CD4-positive, alpha-beta T cell (primary cell): Measurements from ENCODE around the gene RASGRP3. TPM values are rescaled to one million over a fixed set of nuclear protein-coding genes. Genes with fewer than 3 reads are reported as not detected.

Experiments used
- ATAC-seq: fragments of 200-7000 bp; cut with Tn5 transposase; one replicate; pipeline ENCODE4 v1.10.0; 2022; ENCODE audit warnings: mild to moderate bottlenecking; ENCODE audit not compliant: poor library complexity
- CTCF ChIA-PET: fragments of 350-600 bp; sonication (Branson Sonifier 250); formaldehyde crosslinking; loops from one replicate; lab custom pipeline; 2021; ENCODE audit warnings: antibody characterized with exemption, inconsistent platforms; lab: Charles Lee
- POLR2A ChIA-PET: fragments of 350-600 bp; sonication (Branson Sonifier 250); formaldehyde crosslinking; loops from one replicate; lab custom pipeline; 2021; ENCODE audit warnings: antibody characterized with exemption, inconsistent platforms; lab: Charles Lee
- DNase-seq, 14 experiments: peaks; one replicate each; pipeline ENCODE4 v3.0.0-alpha.2; 2013 to 2020; ENCODE audit warnings: mixed read lengths in 2 of 14
- H3K27ac ChIP-seq, 2 donors: one replicate each; pipeline versions ENCODE4 v1.5.1 to v1.7.0; 2013; ENCODE audit warnings: low read length in 2 of 2, low read depth in 1 of 2, mild to moderate bottlenecking in 1 of 2
- H3K27me3 ChIP-seq, 2 experiments: 1 replicate in 1 of 2; 2 replicates in 1 of 2; pipeline versions ENCODE4 v1.6.1 to v1.7.0; 2013; ENCODE audit warnings: low read length in 2 of 2, control low read depth in 1 of 2, mild to moderate bottlenecking in 1 of 2, moderate library complexity in 1 of 2; ENCODE audit not compliant: insufficient read depth in 2 of 2, control insufficient read depth in 1 of 2
- H3K36me3 ChIP-seq: one replicate; pipeline ENCODE4 v1.6.1; 2013; ENCODE audit warnings: low read length, control low read depth; ENCODE audit not compliant: insufficient read depth
- H3K4me1 ChIP-seq: one replicate; pipeline ENCODE4 v1.6.1; 2013; ENCODE audit warnings: low read length, control low read depth; ENCODE audit not compliant: insufficient read depth
- H3K4me3 ChIP-seq: one replicate; pipeline ENCODE4 v1.5.1; 2013; ENCODE audit warnings: mild to moderate bottlenecking, low read length, moderate library complexity
- H3K9me3 ChIP-seq, 2 experiments: 1 replicate in 1 of 2; 2 replicates in 1 of 2; pipeline versions ENCODE4 v1.6.1 to v1.7.0; 2013; ENCODE audit warnings: low read length in 2 of 2, mild to moderate bottlenecking in 2 of 2, control low read depth in 1 of 2, moderate library complexity in 1 of 2; ENCODE audit not compliant: control insufficient read depth in 1 of 2, insufficient read depth in 1 of 2
- H3K27ac Mint-ChIP-seq: one replicate; pipeline ENCODE4 v1.8.0; 2020; ENCODE audit warnings: mixed read lengths
- H3K27me3 Mint-ChIP-seq: one replicate; pipeline ENCODE4 v1.8.0; 2021; ENCODE audit warnings: mixed read lengths
- H3K36me3 Mint-ChIP-seq: one replicate; pipeline ENCODE4 v1.8.0; 2021; ENCODE audit warnings: low read depth, mixed read lengths
- H3K4me1 Mint-ChIP-seq: one replicate; pipeline ENCODE4 v1.8.0; 2021; ENCODE audit warnings: low read depth, mixed read lengths
- H3K4me3 Mint-ChIP-seq: one replicate; pipeline ENCODE4 v1.8.0; 2020; ENCODE audit warnings: mild to moderate bottlenecking, mixed read lengths
- H3K9me3 Mint-ChIP-seq: one replicate; pipeline ENCODE4 v1.8.0; 2020; ENCODE audit warnings: mixed read lengths
- CTCF ChIP-seq: fragments of 200-600 bp; IDR thresholded peaks from one replicate; pipeline ENCODE4 v1.8.0; 2022; ENCODE audit warnings: antibody characterized with exemption, mild to moderate bottlenecking
- intact Hi-C, 2 experiments: fragments of 100-400 bp; cut with DNase I in 1 of 2; cut with micrococcal nuclease in 1 of 2; formaldehyde crosslinking; loops; one replicate each; pipeline versions ENCODE4 v1.15.1 to v1.9.0; 2023 to 2025; cut with DNase I, micrococcal nuclease
- total RNA-seq, 174 experiments: library from RNA in 2 of 174; stranded (reverse) in 2 of 174; gene quantifications; one replicate each; pipeline ENCODE4 v1.2.3 and lab custom pipeline; 2021 to 2026

RASGRP3 gene
- total RNA-seq, 2 experiments from 2014 or later, result 5.7 to 7.9 TPM

GRCh38 chr2:33484042-33484621, 7.7 kb downstream of the RASGRP3 start:
- CTCF ChIA-PET, result interaction anchor here (0.7 kb wide), 1 partner anchor 8 kb away, joined by 3 read pairs; no protein-coding TSS in a partner anchor
- intact Hi-C loops, result loop anchor here in 1 of 2 experiments (5.0 kb wide), 1 partner anchor 83 kb away; no protein-coding TSS in a partner anchor

DNA sequence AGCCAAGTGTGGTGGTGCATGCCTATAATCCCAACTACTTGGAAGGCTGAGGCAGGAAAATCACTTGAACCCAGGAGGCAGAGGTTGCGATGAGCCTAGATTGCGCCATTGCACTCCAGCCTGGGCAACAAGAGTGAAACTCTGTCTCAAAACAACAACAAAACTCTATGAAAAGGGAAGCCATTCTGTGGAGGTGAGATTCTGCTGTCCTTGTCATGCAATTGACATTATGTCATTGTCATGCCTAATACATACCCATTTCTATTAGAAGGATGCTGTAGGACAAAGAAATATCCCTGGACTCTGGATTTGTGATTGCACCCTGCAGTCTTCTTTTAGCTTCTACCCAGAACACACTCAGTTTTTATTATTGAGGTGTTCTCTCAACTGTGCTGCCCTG, 8.6 kb downstream of the RASGRP3 start:
- ChIA-PET CTCF (no interaction called here), POLR2A (no interaction called here)
- DNase-seq (no peak), ATAC-seq (no peak)
- Histone ChIP-seq H3K27ac (no peak overlapping the region), H3K9me3 (no peaks in the 10 kb centered on the region), H3K36me3 (no peaks in the 10 kb centered on the region), H3K4me3 (no peak overlapping the region), H3K27me3 (no peaks in the 10 kb centered on the region), H3K4me1 (no peaks in the 10 kb centered on the region)
- peaks cover 2% of the 10 kb centered on the region for H3K9me3 Mint-ChIP-seq
- no peak overlapping the region for H3K4me3 Mint-ChIP-seq
- intact Hi-C loops, result no loop called here
- H3K27ac Mint-ChIP-seq, result no peak overlapping the region
- H3K27me3 Mint-ChIP-seq, result no peaks in the 10 kb centered on the region
- no peak for TF ChIP-seq CTCF
- H3K4me1 Mint-ChIP-seq, result no peaks in the 10 kb centered on the region
- peaks cover 8% of the 10 kb centered on the region for H3K36me3 Mint-ChIP-seq

More at GRCh38 chr2:33484042-33484621, 7.7 kb downstream of the RASGRP3 start:
- DNase-seq, result no peak
- H3K27ac Mint-ChIP-seq, result no peak overlapping the region
- TF ChIP-seq CTCF, result no peak
- peaks cover 2% of the 10 kb centered on the region for H3K9me3 Mint-ChIP-seq
- peaks cover 8% of the 10 kb centered on the region for H3K36me3 Mint-ChIP-seq
- H3K4me3 ChIP-seq, result no peak overlapping the region
- POLR2A ChIA-PET, result no interaction called here
- ATAC-seq, result no peak
- no peaks in the 10 kb centered on the region for H3K4me1 Mint-ChIP-seq
- H3K4me3 Mint-ChIP-seq, result no peak overlapping the region
- no peaks in the 10 kb centered on the region for H3K9me3 ChIP-seq
- no peaks in the 10 kb centered on the region for H3K27me3 ChIP-seq
- H3K27me3 Mint-ChIP-seq, result no peaks in the 10 kb centered on the region
- H3K27ac ChIP-seq, result no peak overlapping the region
- no peaks in the 10 kb centered on the region for H3K36me3 ChIP-seq
- no peaks in the 10 kb centered on the region for H3K4me1 ChIP-seq

DNA sequence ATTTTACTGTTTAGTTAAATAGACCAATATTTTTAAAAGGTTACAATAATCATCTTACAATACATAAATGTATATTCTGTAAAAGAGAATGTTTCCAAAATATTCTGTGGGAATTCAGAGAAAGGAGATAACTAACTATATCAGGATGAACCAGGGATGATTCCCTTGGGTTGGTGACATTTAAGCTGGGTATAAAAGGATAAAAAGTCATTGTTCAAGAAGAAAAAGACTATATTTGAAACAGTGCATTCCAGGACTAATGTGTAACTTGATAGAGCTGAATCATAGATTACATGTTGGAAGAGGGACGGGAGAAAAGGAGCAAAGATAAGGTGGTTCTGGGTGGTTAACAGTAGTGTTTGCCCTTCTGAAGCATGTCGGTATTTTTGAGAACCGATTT, 10.1 kb downstream of the RASGRP3 start:
- ChIA-PET POLR2A (interaction anchor here (1.1 kb wide), 1 partner anchor 11 kb away, joined by 4 read pairs; no protein-coding TSS in a partner anchor), CTCF (no interaction called here)
- no peaks in the 10 kb centered on the region for H3K9me3 ChIP-seq
- intact Hi-C loops, result no loop called here
- no peak for DNase-seq
- no peak overlapping the region for H3K4me3 ChIP-seq
- no peaks in the 10 kb centered on the region for H3K4me1 Mint-ChIP-seq
- H3K4me1 ChIP-seq, result no peaks in the 10 kb centered on the region
- H3K27me3 ChIP-seq, result no peaks in the 10 kb centered on the region
- no peak overlapping the region for H3K27ac ChIP-seq
- no peak for ATAC-seq
- no peak overlapping the region for H3K4me3 Mint-ChIP-seq
- no peaks in the 10 kb centered on the region for H3K36me3 ChIP-seq
- no peak overlapping the region for H3K27ac Mint-ChIP-seq
- H3K36me3 Mint-ChIP-seq, result peaks cover 8% of the 10 kb centered on the region
- H3K27me3 Mint-ChIP-seq, result no peaks in the 10 kb centered on the region
- TF ChIP-seq CTCF, result no peak
- peaks cover 2% of the 10 kb centered on the region for H3K9me3 Mint-ChIP-seq
